Aorta (tissue), 5 donors: ENCODE measurements around the gene HS1BP3. TPM values are rescaled to one million over a fixed set of nuclear protein-coding genes. Genes with fewer than 3 reads are reported as not detected.
A peak's percentile ranks its signal among the peaks of the same experiment; 100 is the strongest.

Experiments used
- ATAC-seq: fragments of 200-7000 bp; cut with Tn5 transposase; one replicate; pipeline ENCODE4 v1.9.1; 2022; ENCODE audit warnings: moderate library complexity; ENCODE audit not compliant: low FRiP score
- DNase-seq, 2 donors: peaks; one replicate each; pipeline ENCODE4 v3.0.0-alpha.2; 2020
- H3K27ac ChIP-seq, 2 donors: one replicate each; pipeline ENCODE4 v1.5.1; 2013; ENCODE audit warnings: low read length in 2 of 2, mild to moderate bottlenecking in 2 of 2, moderate library complexity in 2 of 2, control low read depth in 1 of 2, inconsistent platforms in 1 of 2, low read depth in 1 of 2
- H3K27me3 ChIP-seq, 2 donors: one replicate each; pipeline ENCODE4 v1.6.1; 2013; ENCODE audit warnings: control low read depth in 1 of 2, low read length in 1 of 2, mild to moderate bottlenecking in 1 of 2, moderate library complexity in 1 of 2; ENCODE audit not compliant: insufficient read depth in 2 of 2, control insufficient read depth in 1 of 2
- H3K36me3 ChIP-seq, 2 donors: one replicate each; pipeline ENCODE4 v1.6.1; 2013; ENCODE audit warnings: control low read depth in 1 of 2, low read length in 1 of 2, mild to moderate bottlenecking in 1 of 2; ENCODE audit not compliant: insufficient read depth in 2 of 2, control insufficient read depth in 1 of 2
- H3K4me1 ChIP-seq, 2 donors: one replicate each; pipeline ENCODE4 v1.6.1; 2013; ENCODE audit warnings: low read length in 2 of 2, control low read depth in 1 of 2, mild to moderate bottlenecking in 1 of 2, moderate library complexity in 1 of 2; ENCODE audit not compliant: insufficient read depth in 2 of 2, control insufficient read depth in 1 of 2
- H3K4me3 ChIP-seq, 2 donors: one replicate each; pipeline ENCODE4 v1.5.1; 2013; ENCODE audit warnings: low read length in 2 of 2, control low read depth in 1 of 2, mild to moderate bottlenecking in 1 of 2
- H3K9me3 ChIP-seq: one replicate; pipeline ENCODE4 v1.6.1; 2013; ENCODE audit warnings: mild to moderate bottlenecking, low read length; ENCODE audit not compliant: control insufficient read depth
- WGBS, 2 donors: extraction: QIAGEN DNeasy Blood & Tissue Kit; methylation state at CpG; one replicate each; pipeline ENCODE4 v1.1.7; 2013; 5-methylcytosine and 5-hydroxymethylcytosine counted together
- intact Hi-C, 2 donors: fragments of 100-400 bp; cut with DNase I; formaldehyde crosslinking; loops; one replicate each; pipeline versions ENCODE4 v1.14.2 to v1.15.0; 2022
- polyA plus RNA-seq, 2 donors: library from polyadenylated mRNA; stranded (reverse); fragments of 200-250 nt; gene quantifications; one replicate each; pipeline ENCODE4 v1.2.3, GENCODE V29; 2013
- total RNA-seq, 2 donors: library from RNA; stranded (reverse); fragmentation: NEBNext Ultra II Directional; extraction: Animal tissue kit (Norgen Biotek cat#: 25700); gene quantifications; one replicate each; pipeline ENCODE4 v1.2.1, GENCODE V29; 2021
- donor health status: healthy with polysubstance abuse.
- donor health status: Bipolar disorder and iron deficiency.
- donor health status: DM: no; HTN: no; CAD: no.
- donor health status: DM: no; HTN: no; CAD: no.
- donor health status: DM: yes; HTN: yes; CAD: no.

Gene HS1BP3
- total and polyA plus RNA-seq, 4 donors = 27.5 to 42.3 (median 34.2) TPM

GRCh38 chr2:20603791-20604190, 47.1 kb downstream of the HS1BP3 start:
- intact Hi-C loops = no loop called here
- Histone ChIP-seq H3K9me3 (no peaks in the 10 kb centered on the region), H3K27ac (no peak overlapping the region), H3K27me3 (no peaks in the 10 kb centered on the region), H3K36me3 (no peaks in the 10 kb centered on the region), H3K4me3 (no peak overlapping the region), H3K4me1 (peaks cover 0 to 3% of the 10 kb centered on the region in 2 donors)
- peak; percentile 14 to 42 for DNase-seq
- ATAC-seq = no peak
- 88 to 89% methylated on average over 5 of the region's 5 CpGs for WGBS, 2 donors

DNA sequence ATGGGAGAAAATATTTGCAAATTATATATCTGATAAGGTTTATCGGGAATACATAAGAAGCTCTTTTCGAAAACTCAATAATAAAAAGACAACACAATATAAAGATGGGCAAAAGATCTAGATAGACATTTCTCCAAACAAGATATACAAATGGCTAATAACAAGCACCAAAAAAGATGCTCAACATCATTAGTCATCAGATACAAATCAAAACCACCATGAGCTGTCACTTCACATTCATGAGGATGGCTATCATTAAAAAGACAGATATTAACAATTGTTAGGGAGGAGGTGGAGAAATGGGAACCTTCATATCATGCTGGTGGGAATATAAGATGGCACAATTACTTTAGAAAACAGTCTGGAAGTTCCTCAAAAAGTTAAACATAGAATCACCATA, 48.1 kb downstream of the HS1BP3 start:
- no peak overlapping the region for H3K27ac ChIP-seq

DNA sequence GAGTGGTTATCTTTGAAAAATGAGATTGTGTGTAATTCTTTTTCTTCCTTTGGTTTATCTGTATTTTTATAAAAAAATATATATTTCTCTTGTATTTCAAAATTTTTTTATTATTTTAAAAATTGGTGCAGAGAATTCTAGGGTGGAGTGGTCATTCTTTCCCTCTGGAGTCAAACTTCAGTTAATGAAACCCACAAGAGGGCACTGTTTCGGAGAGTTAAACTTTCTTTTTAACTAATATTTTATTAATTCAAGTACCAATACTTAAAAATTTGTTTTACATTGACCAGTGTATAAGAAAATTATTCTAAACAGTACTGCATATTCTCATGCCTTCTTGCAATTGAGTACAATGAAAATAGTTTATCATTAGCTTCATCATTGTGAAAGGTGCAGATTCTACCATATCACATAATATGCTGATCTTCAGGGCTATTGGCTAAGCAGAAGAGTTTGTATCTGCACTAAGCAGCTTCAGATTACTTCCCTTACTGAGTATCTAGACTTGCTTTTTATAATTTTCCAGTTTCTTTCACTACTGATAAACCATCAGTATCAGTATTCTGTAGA, 50.1 kb downstream of the HS1BP3 start:
- 52 to 66% methylated on average over 1 of the region's 1 CpG for WGBS, 2 donors
- no peaks in the 10 kb centered on the region for H3K9me3 ChIP-seq
- no peak for ATAC-seq
- no peaks in the 10 kb centered on the region for H3K27me3 ChIP-seq
- no peak for DNase-seq
- intact Hi-C loops = no loop called here
- no peak overlapping the region for H3K27ac ChIP-seq
- H3K36me3 ChIP-seq = no peaks in the 10 kb centered on the region
- H3K4me1 ChIP-seq = peaks cover 0 to 7% of the 10 kb centered on the region in 2 donors
- H3K4me3 ChIP-seq = no peak overlapping the region

More for the DNA sequence above, 48.1 kb downstream of the HS1BP3 start:
- DNase-seq (no peak), ATAC-seq (no peak)
- no peaks in the 10 kb centered on the region for H3K9me3 ChIP-seq
- intact Hi-C loops = no loop called here
- H3K4me1 ChIP-seq = peaks cover 0 to 3% of the 10 kb centered on the region in 2 donors
- H3K4me3 ChIP-seq = no peak overlapping the region
- 94 to 98% methylated on average over 2 of the region's 2 CpGs for WGBS, 2 donors
- no peaks in the 10 kb centered on the region for H3K27me3 ChIP-seq
- H3K36me3 ChIP-seq = no peaks in the 10 kb centered on the region

GRCh38 chr2:20599861-20600461, 50.9 kb downstream of the HS1BP3 start:
- Histone ChIP-seq H3K36me3 (no peaks in the 10 kb centered on the region), H3K27ac (peak overlapping the region in 1 of 2 donors; percentile 78), H3K9me3 (no peaks in the 10 kb centered on the region), H3K27me3 (no peaks in the 10 kb centered on the region), H3K4me3 (no peak overlapping the region), H3K4me1 (peaks cover 0 to 7% of the 10 kb centered on the region in 2 donors)
- WGBS, 2 donors = 73 to 80% methylated on average over 10 of the region's 10 CpGs
- intact Hi-C loops = no loop called here
- no peak for ATAC-seq
- DNase-seq = peak; percentile 41 to 52

DNA sequence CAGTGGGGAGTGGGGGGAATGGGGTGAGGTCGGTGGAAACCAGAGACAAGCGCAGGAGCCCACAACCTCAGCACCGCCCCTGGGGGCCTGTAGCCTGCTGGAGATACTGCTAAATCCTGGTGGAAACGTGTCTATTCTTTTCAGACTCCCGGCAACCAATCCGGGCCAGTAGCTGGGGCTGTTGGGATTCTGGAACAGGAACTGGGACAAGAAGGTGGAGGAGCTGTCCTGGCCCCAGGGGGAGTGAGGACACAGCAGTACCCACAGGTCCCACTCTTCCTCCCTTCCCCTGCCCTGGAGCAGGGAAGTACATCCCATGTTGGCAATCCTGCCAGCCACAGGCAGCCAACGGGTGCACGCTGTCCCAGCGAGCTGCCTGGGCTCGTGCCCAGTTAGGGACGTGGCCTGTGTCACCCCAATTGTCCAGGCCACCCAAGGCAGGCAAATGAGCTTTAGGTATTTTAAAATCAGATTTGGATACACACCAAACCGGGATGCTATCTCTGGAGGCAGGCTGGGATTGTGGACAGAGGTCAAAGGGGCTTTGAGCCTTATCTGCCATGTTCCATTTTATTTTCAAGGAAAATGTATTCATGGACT, 51.8 kb downstream of the HS1BP3 start:
- Histone ChIP-seq H3K9me3 (no peaks in the 10 kb centered on the region), H3K36me3 (no peaks in the 10 kb centered on the region), H3K4me1 (peaks cover 0 to 7% of the 10 kb centered on the region in 2 donors), H3K27ac (peak overlapping the region in 1 of 2 donors; percentile 0), H3K27me3 (no peaks in the 10 kb centered on the region), H3K4me3 (no peak overlapping the region)
- 26 to 32% methylated on average over 12 of the region's 12 CpGs for WGBS, 2 donors
- intact Hi-C loops = no loop called here
- DNase-seq = peak; percentile 68 to 79
- ATAC-seq = peak; percentile 70

DNA sequence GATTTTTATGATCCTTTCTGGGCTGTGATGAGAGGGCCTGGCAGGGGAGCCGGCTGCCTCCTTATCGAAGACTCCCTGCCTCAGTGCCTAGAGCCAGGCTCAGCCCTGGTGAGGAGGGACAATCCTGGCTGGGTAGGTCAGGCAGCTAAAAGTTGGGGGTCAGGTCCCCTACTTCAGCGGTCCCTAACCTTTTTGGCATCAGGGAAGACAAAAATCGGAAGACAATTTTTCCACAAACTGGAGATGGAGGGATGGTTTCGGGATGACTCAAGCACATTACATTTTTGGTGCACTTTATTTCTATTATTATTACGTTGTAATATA, 53.1 kb downstream of the HS1BP3 start:
- 79% methylated on average over 6 of the region's 6 CpGs for WGBS, 2 donors
- ATAC-seq (no peak), DNase-seq (peak; percentile 29 to 54)
- no peaks in the 10 kb centered on the region for H3K9me3 ChIP-seq
- peaks cover 0 to 7% of the 10 kb centered on the region in 2 donors for H3K4me1 ChIP-seq
- no peak overlapping the region for H3K4me3 ChIP-seq
- H3K27me3 ChIP-seq = no peaks in the 10 kb centered on the region
- peak overlapping the region in 1 of 2 donors; percentile 90 for H3K27ac ChIP-seq
- intact Hi-C loops = no loop called here
- no peaks in the 10 kb centered on the region for H3K36me3 ChIP-seq

- intact Hi-C loops = no loop called here
- Histone ChIP-seq H3K4me1 (peaks cover 0 to 7% of the 10 kb centered on the region in 2 donors), H3K9me3 (no peaks in the 10 kb centered on the region), H3K27me3 (no peaks in the 10 kb centered on the region), H3K4me3 (no peak overlapping the region), H3K27ac (peak overlapping the region in 1 of 2 donors; percentile 90), H3K36me3 (no peaks in the 10 kb centered on the region)
- peak; percentile 84 to 88 for DNase-seq
- 46 to 57% methylated on average over 9 of the region's 9 CpGs for WGBS, 2 donors
- ATAC-seq = peak; percentile 90
These were observed 53.7 kb downstream of the HS1BP3 start for GRCh38 chr2:20596973-20597859.

DNA sequence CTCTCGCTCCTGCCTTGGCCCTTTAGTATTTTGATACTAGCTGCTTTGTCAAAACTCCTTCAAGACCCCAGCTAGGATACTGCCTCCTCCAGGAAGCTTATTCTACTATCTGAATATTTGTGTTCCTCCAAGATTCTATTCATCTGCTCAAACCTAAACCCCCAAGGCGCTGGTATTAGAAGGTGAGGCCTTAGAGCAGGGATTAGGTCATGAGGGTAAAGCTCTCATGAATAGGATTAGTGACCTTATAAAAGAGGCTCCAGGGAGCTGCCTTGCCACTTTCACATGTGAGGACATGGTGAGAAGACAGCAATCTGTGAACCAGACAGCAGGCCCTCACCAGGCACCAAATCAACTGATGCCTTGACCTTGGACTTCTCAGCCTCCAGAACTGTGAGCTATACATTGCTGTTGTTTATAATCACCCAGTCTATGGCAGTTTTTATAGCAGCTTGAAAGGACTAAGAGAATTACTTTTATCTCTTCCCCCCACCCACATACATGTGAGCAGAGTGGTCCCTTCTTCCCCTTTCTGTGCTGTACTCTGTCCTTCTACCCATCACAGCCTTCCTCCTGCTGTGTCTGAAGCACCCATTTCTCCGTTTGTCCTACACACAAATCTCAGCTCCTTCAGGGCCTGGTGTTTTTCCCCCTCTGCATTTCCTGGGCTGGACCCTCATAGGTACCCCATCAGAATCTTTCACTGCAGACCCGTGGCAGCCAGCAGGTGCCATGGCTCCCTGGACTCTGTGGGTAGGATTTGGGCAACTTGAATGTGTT, 54.5 kb downstream of the HS1BP3 start:
- Histone ChIP-seq H3K36me3 (no peaks in the 10 kb centered on the region), H3K9me3 (no peaks in the 10 kb centered on the region), H3K27ac (peak overlapping the region in 1 of 2 donors; percentile 85), H3K4me3 (no peak overlapping the region), H3K4me1 (peaks cover 0 to 7% of the 10 kb centered on the region in 2 donors), H3K27me3 (no peaks in the 10 kb centered on the region)
- DNase-seq = peak in 1 of 2 donors; percentile 6
- no peak for ATAC-seq
- intact Hi-C loops = no loop called here
- WGBS, 2 donors = 95 to 99% methylated on average over 4 of the region's 4 CpGs
